CD4-positive, alpha-beta T cell treated with Interleukin-12 subunit alpha and Interleukin-12 subunit beta, for 1 hour (primary cell): ENCODE measurements around the gene DOCK4.

Experiments
- DNase-seq: peaks from one replicate; pipeline ENCODE4 v3.0.0-alpha.2; 2020

Gene DOCK4

DNA sequence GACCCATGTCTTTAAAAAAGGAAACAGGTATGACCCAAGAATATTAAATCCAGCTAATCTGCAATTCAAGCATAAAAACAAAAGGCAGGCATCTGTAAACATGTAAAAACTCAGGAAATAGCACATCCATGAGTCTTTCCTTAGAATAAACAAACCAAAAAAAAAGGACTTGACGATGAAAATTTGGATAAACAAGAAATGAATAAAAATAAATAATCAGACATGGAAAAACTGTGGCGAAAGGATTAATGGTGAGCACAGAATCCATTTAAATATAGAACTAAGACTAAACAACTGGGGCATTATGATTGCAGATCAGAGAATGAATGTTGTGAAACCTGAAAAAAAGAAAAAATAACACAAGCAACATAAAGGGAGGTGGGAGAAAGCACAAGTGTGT lies 170.1 kb downstream of the DOCK4 start:
- no peak for DNase-seq

DNA sequence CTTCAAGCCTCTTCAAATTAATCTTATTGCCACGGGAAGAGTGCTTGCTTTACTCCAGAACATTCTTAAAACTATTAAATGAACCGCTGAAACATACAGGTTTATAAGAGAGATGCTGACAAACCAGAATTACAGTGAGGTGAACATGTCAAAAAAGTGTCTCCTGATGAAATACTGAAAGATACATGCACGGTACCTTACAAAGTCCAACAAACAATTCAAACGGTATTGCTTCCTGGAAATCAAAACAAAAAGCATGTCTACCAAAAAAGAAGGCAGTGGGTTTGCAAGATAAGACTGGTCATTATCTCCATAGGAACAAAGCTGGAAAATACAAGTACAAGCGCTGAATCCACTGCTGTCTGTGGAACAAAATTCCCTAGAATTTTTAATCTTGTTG lies 174.5 kb downstream of the DOCK4 start:
- no peak for DNase-seq

DNA sequence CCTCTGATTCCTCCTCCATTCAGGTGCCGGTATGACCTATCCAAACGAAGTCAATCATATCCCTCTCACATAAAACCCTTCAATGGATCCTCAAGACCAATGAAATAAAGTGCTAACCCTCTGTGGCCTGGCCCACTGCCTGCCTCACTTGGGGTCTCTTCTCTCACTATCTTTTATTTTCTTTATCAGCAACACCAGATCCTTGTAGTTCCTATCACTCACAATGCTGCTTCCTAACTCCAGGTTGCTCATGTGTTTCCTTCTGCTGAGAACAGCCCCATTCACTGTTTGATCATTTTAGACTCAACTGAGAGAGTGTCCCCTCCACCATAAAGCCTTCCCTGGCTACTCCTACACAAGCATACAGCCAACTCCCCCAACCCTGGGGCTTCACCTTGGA lies 180.6 kb downstream of the DOCK4 start:
- DNase-seq: no peak

DNA sequence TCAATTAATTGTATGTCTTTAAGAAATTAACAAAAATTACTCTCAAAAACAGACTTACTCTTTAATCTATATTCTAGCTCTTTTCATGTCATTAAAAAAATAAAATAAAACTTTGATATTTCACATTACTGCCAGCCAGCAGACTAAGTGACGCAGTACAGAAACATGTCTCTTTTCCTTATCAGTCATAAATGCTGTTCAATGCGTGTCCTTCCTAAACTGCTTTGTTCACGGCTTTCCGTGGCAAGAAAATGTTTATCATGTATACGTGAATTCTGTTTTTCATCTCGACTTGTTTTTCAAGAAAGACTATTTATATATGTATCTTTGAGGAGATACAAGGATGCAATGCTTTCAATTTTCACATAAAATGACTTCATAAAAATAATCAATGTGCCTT lies 182.4 kb downstream of the DOCK4 start:
- no peak for DNase-seq

DNA sequence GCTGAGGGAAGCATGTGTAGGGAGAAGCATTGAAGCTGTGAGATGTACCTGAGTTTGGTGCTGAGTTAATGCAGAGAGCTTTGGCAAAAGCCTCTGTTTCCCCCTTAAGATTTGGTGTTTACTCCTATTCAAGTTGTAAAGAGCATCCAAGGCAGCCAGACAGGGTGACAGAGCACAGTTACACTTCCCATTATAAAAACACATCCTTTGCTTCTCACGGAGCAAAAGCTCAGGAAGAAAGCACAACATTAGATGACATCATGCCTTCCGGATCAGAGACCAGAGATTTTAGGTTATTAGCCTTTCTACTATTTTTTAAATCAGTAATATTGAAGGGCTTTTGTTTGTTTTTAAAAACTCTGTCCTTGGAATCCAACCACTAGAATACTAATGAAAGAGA lies 182.9 kb downstream of the DOCK4 start:
- DNase-seq: no peak

DNA sequence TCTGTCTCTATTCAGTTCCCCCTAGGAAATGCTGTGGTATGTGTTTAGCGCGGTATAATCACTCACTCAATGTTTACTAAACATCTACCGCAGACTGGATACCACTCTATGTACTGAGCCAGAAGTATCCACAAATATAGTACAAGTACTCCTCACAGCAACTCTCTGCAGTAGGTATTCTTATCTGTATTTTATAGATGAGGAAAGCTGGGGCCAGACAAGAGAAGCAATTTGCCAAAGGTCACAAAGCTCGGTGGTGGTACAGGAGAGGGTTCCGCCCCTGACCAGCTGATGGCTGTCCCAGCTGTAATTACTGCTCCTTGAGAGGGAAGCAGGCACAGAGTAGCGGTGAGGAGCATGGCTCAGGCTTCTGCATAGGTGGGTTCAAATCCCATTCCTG lies 184.1 kb downstream of the DOCK4 start:
- no peak for DNase-seq

DNA sequence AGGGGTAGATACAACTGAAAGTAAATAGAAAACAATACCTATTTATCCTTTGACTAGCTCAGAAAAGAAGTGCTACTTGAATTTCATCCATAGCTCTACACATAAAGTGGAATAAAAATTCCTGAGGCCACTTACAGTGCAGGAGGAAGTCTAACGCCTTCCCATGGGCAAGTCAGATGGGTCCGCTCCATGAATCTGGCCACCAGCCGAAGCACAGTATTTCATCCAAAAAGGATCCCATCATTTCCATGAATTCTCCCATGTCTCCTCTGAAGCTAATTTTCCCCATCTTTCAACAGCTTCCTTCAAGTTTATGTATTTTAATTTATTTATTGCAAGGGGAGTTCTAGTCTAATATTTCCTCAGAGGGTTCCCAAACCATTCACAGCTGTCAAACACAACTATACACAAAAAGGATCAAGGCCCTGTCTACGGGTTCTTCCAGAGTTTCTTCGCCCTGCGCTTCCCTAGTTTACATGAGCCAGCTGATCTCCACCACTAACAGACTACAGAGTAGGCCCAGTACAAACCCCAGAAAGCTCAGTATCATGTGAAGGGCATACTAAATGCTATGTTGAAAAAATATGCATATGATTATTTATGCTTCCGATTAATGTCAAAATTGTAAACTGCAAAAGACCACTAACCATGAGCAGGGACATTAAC lies 184.7 kb downstream of the DOCK4 start:
- no peak for DNase-seq

DNA sequence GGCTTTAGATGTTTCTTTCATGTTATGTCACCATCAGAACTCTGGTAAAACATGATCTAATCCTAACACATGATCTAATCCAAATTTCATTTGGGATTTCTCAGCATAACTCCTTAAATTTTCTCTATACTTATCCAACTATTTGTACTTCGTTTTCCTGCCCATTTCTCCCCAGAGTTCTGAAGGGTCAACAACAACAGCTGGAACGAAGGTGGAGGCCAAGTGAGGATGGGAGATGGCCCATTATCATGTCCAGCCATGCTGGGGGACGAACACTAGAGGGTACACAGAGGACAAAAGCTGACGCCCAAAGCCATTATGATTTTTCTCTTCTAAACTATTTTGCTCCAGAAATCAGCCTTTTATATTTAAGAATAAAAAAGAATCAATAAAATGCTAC lies 185.4 kb downstream of the DOCK4 start:
- no peak for DNase-seq

DNA sequence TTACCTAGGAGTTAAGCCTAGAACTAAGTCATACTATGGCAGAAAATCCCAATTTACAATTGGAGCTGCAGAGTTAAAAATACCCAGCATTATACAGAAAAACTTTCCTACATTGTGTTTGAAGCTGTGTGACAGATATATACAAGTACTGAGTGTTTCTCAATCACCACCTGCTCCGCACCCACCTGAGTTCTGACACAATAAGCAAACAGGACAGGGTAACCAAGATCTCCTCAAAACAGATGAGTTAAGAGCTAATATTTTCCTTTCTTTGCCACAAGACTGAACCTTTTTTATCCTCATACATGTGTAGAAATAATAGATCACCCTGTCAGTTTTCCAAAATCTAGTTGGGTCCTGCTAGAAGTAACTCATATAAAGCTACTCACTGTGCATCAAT lies 186.3 kb downstream of the DOCK4 start:
- no peak for DNase-seq

DNA sequence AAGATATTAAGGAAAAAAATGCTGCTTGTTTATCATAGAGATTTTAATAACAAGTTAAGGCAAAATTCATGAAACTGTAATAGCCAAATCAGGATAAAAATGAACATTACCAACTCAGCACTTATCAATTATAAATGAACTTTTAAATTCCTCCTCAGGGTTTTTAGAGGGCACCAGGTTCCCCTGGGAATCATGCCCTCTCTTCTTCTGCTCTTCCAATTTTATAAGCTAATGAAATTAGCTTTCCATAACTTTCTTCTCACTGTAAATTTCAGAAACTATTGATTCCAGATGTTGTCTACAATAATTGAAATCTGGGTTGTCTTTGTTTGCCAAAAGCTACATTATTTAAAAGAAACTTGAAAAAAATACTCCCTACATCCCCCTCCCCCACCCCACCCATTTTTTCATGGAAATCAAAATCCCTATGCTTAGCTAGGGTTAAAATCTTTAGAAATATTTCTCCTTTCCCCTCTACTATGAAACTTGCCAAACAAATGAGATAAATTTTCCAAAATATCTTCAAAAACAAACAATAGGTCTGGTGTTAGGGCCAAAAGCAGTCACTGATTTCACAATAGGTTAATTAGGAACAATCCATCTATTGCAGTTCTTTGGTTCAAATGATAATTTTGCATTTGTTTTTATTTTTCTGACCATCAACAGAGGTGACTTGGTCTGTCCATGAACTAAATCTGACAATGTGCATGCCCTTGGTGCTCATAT lies 187.7 kb downstream of the DOCK4 start:
- DNase-seq: no peak

DNA sequence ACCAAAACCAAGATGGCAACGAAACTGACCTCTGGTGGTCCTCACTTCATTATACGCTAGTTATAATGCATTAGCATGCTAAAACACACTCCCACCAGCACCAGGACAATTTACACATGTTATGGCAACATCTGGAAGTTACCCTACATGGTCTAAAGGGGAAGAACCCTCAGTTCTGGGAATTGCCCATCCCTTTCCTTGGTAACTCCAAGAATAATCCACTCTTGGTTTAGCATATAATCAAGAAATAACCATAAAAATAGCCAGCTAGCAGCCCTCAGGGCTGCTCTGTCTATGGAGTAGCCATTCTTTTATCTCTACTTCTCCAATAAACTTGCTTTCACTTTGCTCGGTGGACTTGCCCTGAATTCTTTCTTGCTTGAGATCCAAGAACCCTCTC lies 191.1 kb downstream of the DOCK4 start:
- no peak for DNase-seq

DNA sequence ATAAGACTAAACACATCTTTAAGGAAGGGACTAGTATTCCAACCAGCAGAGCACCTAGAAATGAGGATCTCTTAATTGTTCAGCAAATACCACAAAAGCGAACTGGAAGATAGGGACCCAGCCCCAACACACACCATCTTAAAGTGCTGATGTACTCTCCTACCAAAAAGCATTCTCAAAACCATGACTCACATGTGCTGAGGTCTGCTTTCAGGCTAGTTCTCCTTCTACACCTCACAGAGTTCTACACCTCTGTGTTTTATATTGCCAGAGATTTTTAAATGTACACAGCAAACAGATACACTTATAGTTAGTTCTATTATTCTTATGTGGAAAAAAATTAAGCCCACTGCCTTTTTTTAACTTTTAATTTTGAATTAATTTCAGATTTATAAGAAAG lies 191.9 kb downstream of the DOCK4 start:
- no peak for DNase-seq

DNA sequence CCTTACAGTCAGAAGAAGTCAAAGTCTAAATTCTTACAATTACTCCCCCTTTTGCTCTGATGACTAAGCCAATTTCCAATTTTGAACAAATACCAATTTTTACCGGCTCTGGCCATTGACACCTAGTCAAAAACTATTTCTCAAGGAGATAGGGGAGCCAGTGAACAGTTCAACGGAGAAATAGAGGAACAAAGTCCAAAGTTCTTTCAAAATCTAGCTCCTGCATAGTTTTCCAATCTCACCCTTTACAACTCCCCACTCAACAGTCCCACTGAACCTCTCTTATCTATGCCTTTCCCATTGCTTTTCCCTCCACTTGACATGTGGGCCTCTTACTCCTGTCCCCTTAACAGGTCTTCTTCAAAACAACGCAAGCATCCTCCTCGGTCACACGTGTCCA lies 192.9 kb downstream of the DOCK4 start:
- DNase-seq: no peak

DNA sequence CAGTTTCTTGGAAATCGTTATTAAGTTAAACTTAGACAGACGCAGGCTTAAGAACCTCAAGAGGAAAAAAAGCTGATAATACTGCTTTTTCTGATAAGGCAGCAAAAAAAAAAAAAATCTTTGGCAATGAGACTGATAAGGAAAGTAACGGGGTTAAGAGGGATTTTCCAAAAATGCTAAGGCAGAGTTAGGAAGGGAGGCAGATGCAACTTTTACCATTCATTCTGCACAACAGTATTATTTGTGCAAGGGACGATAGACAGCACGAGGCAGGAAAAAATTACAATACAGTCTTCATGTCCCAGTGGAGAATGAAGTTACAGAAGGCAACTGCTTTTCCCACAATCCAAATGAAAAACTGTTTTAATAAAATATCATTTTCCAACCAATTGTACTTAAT lies 194.0 kb downstream of the DOCK4 start:
- DNase-seq: no peak

DNA sequence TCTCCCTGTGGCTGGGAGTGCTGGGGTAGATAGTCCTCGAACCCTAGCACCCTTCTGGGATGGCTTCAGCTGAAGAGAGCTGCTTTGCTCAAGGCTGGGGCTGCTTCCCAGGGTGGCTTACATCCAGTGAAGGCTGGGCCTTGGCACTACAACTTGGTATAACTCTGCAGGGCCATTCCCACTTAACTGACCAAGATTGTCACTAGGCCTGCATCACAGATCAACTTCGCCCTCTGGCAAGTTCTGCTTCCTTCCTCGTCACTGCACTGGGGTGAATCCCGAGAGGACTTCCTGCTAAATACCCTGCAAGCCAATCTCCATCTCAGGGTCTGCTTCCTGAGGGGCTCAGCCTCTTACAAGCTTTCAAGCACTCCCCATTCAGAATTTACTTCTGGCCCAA lies 195.2 kb downstream of the DOCK4 start:
- DNase-seq: no peak

DNA sequence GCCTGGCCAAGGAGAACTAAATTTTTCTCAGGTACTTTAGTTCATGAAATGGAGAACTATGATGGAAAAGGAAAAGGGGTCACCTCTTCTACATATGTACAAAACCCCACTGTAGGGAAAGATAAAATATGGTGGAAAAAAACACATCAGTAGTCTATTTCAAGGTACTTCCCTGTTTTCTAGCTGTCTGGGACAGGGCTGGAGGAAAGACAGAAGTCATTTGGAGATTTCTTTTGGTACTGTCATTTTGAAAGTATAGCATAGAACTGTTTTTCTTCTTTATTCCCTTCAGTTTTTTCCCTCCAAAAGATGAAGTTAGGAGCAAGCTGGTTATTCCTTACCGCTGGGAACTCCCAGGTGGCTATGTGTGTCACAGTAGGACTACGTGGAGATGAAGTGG lies 196.1 kb downstream of the DOCK4 start:
- no peak for DNase-seq

DNA sequence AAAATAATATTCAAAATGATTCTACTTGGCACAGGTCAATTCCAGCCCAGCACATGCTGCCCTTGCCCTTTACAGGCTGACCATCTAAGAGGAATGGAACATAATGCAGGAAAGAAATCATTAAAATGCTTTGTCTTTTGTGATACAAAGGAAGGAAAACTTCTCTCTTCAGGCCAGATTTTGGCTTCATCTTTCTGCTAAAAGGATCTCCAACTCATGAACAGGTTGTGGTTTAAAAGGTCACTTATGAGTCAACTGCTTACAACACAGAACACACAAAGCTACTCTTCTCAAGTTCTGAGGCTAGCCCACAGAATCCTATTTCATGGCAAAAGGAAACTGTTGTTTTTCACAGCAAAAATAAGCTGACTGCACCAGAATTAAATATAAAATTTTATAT lies 197.1 kb downstream of the DOCK4 start:
- no peak for DNase-seq

DNA sequence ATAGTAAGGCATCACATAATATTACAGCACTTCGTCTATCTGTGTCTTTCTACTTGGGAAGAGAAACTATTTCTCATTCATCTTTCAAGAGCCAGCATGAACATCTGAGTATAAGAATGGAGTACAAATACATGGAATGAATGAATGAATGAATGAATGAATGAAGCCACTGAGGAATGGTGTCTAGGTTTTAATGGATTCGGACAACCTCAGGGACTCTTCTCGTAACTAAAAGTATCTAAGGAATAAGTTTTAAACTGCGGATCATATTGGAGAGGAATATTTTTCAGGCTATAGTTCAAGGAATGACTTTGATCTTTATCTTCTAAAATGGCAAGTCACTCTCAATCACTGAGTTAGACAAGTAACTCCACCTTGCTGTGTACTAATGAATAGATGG lies 199.0 kb downstream of the DOCK4 start:
- DNase-seq: no peak

DNA sequence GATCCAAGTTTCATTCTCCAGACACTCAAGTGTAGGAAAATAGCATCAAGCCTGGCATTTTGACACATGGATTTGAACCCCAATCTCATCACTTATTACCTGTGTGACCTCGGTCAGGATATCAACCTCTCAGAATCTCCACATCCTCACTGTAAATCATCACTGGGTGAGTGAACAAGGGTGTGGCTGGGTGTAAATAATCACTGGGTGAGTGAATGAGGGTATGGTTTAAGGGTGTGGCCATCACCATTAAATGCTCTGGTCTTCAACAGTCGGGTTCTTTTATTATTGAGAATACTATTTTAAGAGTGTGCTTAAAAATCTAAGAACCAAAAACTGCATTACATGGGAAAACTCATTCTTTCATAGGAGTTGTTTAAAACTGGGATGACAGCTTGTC lies 200.1 kb downstream of the DOCK4 start:
- no peak for DNase-seq

DNA sequence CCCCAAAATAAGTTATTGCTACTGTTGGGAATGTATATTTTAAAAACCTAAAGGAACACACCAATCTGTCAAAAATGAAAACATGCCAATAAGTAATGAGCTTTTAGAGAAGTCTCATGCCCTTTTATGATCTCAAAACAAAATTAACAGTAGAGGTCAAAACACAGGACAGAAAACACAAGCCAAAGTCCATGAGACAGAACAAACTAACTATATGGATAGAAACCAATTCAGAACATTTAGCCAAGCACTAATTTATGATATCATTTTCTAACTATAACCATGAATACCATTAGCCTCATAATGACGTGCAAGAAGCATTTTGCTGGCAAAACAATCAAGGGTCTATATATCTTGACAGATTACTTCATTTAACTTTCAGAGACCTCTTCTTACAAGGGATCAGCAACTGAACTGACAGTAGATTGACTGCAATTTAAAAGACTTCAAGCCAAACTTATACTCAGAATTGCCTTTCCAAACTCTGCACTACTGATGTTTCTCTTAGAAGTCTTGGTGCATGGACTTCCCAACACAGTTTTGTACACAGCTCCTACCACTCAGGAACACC lies 200.9 kb downstream of the DOCK4 start:
- DNase-seq: no peak

DNA sequence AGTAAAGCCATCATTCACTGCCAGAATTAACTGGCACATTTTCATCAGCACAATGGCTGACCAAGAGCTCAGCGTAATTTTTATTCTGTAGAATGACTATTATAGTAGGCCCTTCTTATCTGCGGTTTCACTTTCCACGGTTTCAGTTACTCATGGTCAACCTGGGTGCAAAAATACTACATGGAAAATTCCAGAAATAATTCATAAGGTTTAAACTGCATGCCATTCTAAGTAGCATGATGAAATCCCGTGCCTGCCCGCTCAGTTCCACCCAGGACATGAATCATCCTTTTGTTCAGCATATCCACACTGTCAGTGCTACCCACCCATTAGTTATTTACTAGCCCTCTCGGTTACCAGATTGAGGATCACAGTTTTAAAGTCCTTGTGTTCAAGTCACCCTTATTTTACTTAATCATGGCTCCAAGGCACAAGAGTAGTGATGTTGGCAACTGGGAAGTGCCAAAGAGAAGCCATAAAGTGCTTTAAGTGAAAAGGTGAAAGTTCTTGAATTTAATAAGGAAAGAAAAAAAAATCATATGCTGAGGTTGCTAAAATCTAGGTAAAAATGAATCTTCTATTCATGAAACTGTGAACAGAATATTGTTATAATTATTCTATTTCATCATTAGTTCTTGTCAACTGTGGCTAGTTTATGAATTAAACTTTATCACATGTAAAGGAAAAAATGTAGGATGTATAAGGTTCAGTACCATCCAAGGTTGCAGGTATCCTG lies 204.9 kb downstream of the DOCK4 start:
- DNase-seq: no peak

DNA sequence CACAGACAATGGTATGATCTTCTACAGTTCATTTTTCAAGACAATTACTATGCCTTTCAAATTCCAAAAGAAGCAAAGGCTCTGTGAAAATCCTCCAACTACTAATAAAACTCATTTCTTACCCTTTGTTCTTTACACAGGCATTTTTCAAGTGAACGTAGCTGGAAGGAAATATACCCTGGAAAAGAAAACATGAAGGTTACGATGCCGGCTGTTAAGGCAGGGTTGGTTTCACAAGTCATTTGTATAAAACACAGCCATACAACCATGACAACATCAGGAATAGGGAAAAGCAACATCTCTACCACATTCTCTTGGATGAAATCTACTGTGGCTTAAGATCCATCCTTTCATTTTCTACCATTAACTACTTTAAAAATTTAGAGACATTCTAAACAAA lies 207.9 kb downstream of the DOCK4 start:
- no peak for DNase-seq

DNA sequence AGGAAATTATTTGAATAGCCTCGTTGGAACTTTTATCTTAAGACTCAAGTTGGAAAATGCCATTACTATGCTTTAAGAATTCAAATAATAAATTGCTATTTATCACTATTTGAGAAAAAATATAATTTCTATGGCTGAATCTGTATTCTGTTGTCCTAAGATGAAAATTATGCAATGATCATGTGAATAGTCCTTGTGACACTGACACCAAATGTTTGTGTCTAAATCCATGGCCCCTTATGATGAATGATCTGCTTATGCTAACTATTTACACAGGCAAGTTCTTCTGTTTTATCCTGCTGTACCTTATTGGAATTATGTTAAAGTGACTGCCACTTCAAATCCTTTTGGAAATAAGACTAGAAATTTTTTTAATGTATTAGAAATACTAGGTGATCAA lies 208.7 kb downstream of the DOCK4 start:
- no peak for DNase-seq

DNA sequence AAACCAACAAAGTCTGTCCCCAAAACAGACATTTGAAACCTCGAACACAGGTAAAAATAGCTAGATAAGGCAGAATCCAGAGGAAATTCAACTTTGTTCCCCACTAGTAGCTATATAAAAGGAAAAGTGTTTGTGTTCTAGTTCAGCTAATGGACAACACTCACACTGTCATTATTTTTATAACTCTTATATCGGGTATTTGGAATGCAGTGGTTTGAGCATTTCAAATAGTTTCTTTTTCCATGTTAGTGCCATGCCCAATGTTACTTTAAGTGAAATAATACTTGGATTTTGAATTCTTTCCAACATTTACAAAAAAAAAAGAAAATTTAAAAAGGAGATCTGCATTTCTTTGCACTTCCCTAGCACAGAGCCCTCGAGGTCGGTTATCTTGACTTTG lies 213.6 kb downstream of the DOCK4 start:
- DNase-seq: no peak
